Ectodermal cell (in vitro differentiated cells): ENCODE results near the gene FBXW5.

Experiments
- H3K27ac ChIP-seq: 2 replicates; pipeline ENCODE4 v1.7.0; 2013; ENCODE audit warnings: mild to moderate bottlenecking, low read depth, low read length; ENCODE audit not compliant: insufficient read depth, poor library complexity, severe bottlenecking
- H3K27me3 ChIP-seq: 2 replicates; pipeline ENCODE4 v1.7.0; 2013; ENCODE audit warnings: mild to moderate bottlenecking, low read length; ENCODE audit not compliant: insufficient read depth, control insufficient read depth, poor library complexity, severe bottlenecking
- H3K36me3 ChIP-seq: one replicate; pipeline ENCODE4 v1.7.0; 2013; ENCODE audit warnings: low read length; ENCODE audit not compliant: control insufficient read depth, insufficient read depth
- H3K4me1 ChIP-seq: one replicate; pipeline ENCODE4 v1.7.0; 2013; ENCODE audit warnings: low read length; ENCODE audit not compliant: control insufficient read depth, insufficient read depth
- H3K4me3 ChIP-seq: 2 replicates; pipeline ENCODE4 v1.7.0; 2013; ENCODE audit warnings: low read depth, low read length, control low read depth; ENCODE audit not compliant: insufficient read depth
- H3K9me3 ChIP-seq: 2 replicates; pipeline ENCODE4 v1.7.0; 2013; ENCODE audit warnings: mild to moderate bottlenecking, low read length, moderate library complexity; ENCODE audit not compliant: control insufficient read depth
- WGBS, 2 experiments: methylation state at CpG; one replicate each; pipeline ENCODE4 v1.1.7; 2013; ENCODE audit warnings: missing lambda C conversion rate in 2 of 2; 5-methylcytosine and 5-hydroxymethylcytosine counted together

The FBXW5 gene

DNA sequence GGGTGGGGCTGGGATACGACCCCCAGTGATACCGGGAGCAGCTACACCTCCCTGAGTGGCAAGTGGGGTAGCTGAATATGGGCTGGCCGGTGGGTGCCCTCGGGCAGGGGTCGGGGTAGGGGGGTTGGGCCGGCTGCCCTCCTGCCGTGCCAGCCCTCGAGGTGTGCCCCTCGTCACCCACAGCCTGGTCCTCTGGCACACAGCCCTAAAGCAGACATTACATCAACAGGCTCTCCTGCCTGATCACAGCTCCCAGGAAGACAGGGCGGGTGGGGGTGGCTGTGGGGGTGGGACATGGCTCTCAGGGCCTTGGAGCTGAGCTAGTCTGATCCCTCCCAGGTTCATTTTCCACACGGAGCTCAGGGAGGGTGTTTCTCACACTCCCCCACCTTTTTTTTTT is 23.2 kb downstream of the FBXW5 start:
- Histone ChIP-seq H3K9me3 (no peaks in the 10 kb centered on the region), H3K27ac (no peak overlapping the region), H3K4me1 (no peaks in the 10 kb centered on the region), H3K4me3 (no peak overlapping the region), H3K27me3 (no peaks in the 10 kb centered on the region), H3K36me3 (peaks cover 42% of the 10 kb centered on the region)
- 95% methylated on average over 11 of the region's 11 CpGs for WGBS, 2 experiments

DNA sequence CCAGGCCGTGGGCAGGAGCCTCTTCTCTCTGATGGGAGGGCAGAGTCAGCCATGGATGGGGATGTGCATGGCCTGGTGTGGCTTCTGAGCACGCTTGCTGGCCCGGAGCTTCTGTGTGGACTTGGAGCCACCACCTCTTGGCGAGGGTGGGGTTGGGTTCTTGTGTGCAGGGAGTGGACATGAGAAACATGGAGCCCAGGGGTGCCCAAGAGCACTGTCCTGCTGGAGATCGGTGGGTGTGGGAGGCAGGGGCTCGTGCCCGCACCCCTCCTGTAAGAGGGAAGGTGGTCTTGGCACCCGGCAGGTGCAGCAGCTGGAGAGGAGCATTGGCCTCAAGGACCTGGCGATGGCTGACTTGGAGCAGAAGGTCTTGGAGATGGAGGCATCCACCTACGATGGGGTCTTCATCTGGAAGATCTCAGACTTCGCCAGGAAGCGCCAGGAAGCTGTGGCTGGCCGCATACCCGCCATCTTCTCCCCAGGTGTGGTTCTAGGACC is 23.8 kb downstream of the FBXW5 start:
- Histone ChIP-seq H3K4me3 (no peak overlapping the region), H3K27ac (no peak overlapping the region), H3K27me3 (no peaks in the 10 kb centered on the region), H3K9me3 (no peaks in the 10 kb centered on the region), H3K36me3 (peaks cover 39% of the 10 kb centered on the region), H3K4me1 (no peaks in the 10 kb centered on the region)
- 93 to 94% methylated on average over 14 of the region's 14 CpGs for WGBS, 2 experiments

DNA sequence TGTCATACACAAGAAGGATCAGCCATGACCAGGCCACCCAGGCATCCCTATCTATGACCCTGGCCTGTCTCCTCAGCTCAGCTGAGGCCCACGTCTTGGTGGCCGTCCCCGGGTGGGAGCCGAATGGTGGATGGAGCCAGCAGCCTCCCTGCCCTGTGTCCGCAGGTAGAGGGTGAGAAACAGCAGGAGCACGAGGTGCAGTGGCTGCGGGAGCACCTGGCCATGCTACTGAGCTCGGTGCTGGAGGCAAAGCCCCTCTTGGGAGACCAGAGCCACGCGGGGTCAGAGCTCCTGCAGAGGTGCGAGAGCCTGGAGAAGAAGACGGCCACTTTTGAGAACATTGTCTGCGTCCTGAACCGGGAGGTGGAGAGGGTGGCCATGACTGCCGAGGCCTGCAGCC is 24.5 kb downstream of the FBXW5 start:
- H3K36me3 ChIP-seq: peaks cover 37% of the 10 kb centered on the region
- 97% methylated on average over 15 of the region's 15 CpGs for WGBS, 2 experiments

GRCh38 chr9:136917902-136918301 is 26.6 kb downstream of the FBXW5 start:
- Histone ChIP-seq H3K36me3 (peaks cover 31% of the 10 kb centered on the region), H3K4me3 (no peak overlapping the region)
- 88 to 92% methylated on average over 11 of the region's 11 CpGs for WGBS, 2 experiments

More for the DNA sequence above, 24.5 kb downstream of the FBXW5 start:
- Histone ChIP-seq H3K27ac (no peak overlapping the region), H3K4me1 (no peaks in the 10 kb centered on the region), H3K4me3 (no peak overlapping the region), H3K9me3 (no peaks in the 10 kb centered on the region), H3K27me3 (no peaks in the 10 kb centered on the region)

GRCh38 chr9:136916330-136917184 is 28.0 kb downstream of the FBXW5 start:
- Histone ChIP-seq H3K9me3 (no peaks in the 10 kb centered on the region), H3K4me1 (no peaks in the 10 kb centered on the region), H3K27ac (no peak overlapping the region), H3K36me3 (peaks cover 25% of the 10 kb centered on the region), H3K27me3 (no peaks in the 10 kb centered on the region), H3K4me3 (no peak overlapping the region)
- 95 to 96% methylated on average over 32 of the region's 32 CpGs for WGBS, 2 experiments

More at GRCh38 chr9:136917902-136918301, 26.6 kb downstream of the FBXW5 start:
- H3K27ac ChIP-seq: no peak overlapping the region
- H3K27me3 ChIP-seq: no peaks in the 10 kb centered on the region
- no peaks in the 10 kb centered on the region for H3K4me1 ChIP-seq
- no peaks in the 10 kb centered on the region for H3K9me3 ChIP-seq

GRCh38 chr9:136915632-136916329 is 28.8 kb downstream of the FBXW5 start:
- no peaks in the 10 kb centered on the region for H3K4me1 ChIP-seq
- no peaks in the 10 kb centered on the region for H3K9me3 ChIP-seq
- H3K27me3 ChIP-seq: no peaks in the 10 kb centered on the region
- peaks cover 21% of the 10 kb centered on the region for H3K36me3 ChIP-seq
- H3K27ac ChIP-seq: no peak overlapping the region
- no peak overlapping the region for H3K4me3 ChIP-seq
- 93 to 94% methylated on average over 21 of the region's 21 CpGs for WGBS, 2 experiments

DNA sequence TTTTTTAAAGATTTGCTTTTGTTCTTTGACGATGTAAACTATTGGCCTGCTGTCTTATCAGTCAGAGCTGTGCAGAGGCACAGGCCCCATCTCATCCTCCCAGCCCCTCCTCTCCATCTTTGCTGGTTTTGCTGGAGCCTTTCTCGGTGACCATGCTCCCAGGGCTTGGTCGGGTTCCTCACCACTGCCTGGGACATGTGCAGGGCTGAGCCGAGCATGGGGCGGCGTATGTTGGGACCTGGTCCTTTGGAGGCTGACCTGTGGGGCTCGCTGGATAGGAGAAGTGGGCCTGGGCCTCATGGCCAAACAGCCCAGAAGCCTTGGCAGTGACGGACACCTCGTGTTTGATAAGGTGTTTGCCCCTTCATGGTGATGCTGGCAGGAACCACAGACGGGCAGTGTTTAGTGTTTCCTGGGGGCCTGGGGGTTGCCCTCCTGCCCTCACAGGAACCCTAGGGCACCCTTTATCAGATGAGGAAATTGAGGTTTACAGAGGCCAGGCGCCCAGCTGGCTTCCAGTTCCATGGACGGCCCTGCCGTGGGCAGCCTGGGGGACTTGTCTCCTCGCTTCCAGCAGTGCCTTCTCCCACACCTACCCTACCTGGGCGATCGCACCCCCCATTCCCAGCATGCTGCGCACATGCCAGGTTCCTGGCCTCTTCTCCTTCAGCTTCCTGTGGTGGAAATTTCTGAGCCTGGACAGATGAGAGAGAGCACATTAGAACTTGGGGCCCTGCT is 30.7 kb downstream of the FBXW5 start:
- Histone ChIP-seq H3K4me3 (no peak overlapping the region), H3K4me1 (no peaks in the 10 kb centered on the region), H3K27ac (no peak overlapping the region), H3K27me3 (no peaks in the 10 kb centered on the region), H3K9me3 (no peaks in the 10 kb centered on the region), H3K36me3 (peaks cover 9% of the 10 kb centered on the region)
- 94 to 97% methylated on average over 17 of the region's 17 CpGs for WGBS, 2 experiments

DNA sequence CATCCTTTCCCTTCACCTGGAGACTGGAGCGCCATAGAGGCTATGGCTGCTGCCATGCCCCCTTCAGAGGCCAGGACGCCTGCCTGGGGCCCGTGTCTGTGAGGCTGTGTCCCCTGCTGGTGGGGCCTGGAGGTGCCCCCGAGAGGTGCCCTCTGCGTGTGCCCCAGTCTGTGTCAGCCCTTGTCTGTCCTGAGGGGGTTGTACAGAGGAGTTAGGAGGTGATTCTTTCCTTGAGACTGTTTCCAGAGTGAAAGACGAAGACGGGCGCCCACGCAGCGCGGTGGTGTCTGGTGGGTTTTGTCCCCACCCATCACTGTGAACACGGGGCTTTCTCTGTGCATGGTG is 33.7 kb downstream of the FBXW5 start:
- no peak overlapping the region for H3K4me3 ChIP-seq
- no peaks in the 10 kb centered on the region for H3K9me3 ChIP-seq
- 93 to 94% methylated on average over 12 of the region's 12 CpGs for WGBS, 2 experiments
- peaks cover 3% of the 10 kb centered on the region for H3K36me3 ChIP-seq
- no peak overlapping the region for H3K27ac ChIP-seq
- H3K4me1 ChIP-seq: no peaks in the 10 kb centered on the region
- no peaks in the 10 kb centered on the region for H3K27me3 ChIP-seq

DNA sequence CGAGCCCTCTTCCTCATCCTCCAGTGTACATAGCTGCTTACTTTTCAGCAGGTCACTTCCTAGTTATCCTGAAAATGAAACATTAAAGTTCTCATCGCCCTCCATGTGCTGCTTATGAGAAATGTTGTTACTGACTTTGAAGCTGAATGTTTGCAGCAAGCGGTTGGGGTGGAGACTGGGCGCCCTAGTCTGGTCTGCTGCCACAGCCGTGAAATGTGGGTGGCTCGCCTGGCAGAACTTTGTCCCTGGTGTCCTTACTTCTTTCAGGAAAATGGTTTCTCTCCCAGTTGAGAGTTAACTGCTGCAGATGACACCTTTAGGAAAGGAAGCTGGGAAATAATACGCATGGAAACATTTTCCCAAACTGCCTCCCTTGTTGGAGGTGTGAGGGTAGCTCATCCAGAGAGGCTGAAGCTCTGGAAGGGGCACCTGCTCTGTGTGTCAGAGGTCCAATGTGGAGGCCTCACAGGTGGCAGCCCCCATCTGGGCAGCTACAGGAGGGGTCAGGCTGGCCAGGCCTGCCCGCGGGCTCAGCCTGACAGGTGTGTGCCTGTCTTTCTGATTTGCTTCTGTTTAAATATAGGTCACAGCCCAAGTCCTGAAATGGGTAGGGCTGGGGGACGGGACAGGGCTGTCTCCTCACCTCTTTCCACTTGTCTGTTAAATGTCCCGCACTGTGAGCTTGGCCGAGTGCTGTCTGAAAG is 34.2 kb downstream of the FBXW5 start:
- 95 to 96% methylated on average over 12 of the region's 12 CpGs for WGBS, 2 experiments
- Histone ChIP-seq H3K27ac (no peak overlapping the region), H3K9me3 (no peaks in the 10 kb centered on the region), H3K36me3 (peaks cover 4% of the 10 kb centered on the region), H3K27me3 (no peaks in the 10 kb centered on the region), H3K4me1 (no peaks in the 10 kb centered on the region), H3K4me3 (no peak overlapping the region)
